HL-60 (cell line): ENCODE measurements around the gene SFMBT1.

Experiments
- GABPA ChIP-seq: IDR thresholded peaks from 2 replicates; pipeline ENCODE4 v1.6.1; 2012; ENCODE audit warnings: low read depth
- POLR2AphosphoS5 ChIP-seq: IDR thresholded peaks from 2 replicates; pipeline ENCODE4 v1.6.1; 2012; ENCODE audit warnings: low read depth
- REST ChIP-seq: IDR thresholded peaks from 2 replicates; pipeline ENCODE4 v1.6.1; 2012; ENCODE audit warnings: low read depth; ENCODE audit not compliant: insufficient replicate concordance
- SPI1 ChIP-seq: IDR thresholded peaks from 2 replicates; pipeline ENCODE4 v1.6.1; 2012; ENCODE audit warnings: low read depth, mild to moderate bottlenecking, borderline replicate concordance
- TF ChIP-seq, protein P1 (sequence below): IDR thresholded peaks from one replicate; pipeline ENCODE4 v1.5.1; 2011; ENCODE audit warnings: low read length, control low read depth, inconsistent platforms; ENCODE audit not compliant: insufficient read depth

DNA sequence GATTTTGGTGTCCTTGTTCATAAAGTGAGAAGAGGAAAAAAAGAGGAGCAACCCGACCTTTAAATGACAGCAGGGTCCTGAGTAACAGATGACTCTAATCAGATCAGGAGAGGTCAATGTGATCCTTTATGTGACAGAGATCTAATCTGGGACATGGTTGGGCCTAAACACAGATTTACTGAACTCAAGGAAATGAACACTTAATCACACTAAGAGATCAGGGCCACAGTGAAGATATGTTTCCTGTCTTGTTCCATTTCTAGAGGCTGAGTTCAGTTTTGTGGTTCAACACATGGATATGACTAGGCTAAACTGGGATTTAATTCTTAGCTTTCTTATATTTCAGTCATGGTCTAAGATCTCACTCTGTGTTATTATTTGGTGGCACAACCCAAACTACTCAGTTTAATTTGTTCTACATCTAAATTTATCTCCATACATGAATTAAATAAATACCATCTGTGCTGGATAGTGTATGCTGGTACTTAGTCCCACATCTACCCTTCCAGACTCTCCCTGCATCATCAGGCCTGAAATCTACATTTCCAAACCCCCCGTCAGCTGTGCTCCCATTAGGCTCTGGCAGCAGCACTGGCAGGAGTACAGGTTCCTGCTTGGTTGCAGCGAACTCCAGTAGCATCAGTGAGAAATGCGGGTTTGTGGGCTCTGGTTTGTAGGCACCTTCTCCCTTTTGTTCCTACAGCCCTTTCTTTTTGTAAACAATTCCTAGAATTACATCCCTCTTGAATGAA, 22.6 kb downstream of the SFMBT1 start:
- TF ChIP-seq, protein P1, sequence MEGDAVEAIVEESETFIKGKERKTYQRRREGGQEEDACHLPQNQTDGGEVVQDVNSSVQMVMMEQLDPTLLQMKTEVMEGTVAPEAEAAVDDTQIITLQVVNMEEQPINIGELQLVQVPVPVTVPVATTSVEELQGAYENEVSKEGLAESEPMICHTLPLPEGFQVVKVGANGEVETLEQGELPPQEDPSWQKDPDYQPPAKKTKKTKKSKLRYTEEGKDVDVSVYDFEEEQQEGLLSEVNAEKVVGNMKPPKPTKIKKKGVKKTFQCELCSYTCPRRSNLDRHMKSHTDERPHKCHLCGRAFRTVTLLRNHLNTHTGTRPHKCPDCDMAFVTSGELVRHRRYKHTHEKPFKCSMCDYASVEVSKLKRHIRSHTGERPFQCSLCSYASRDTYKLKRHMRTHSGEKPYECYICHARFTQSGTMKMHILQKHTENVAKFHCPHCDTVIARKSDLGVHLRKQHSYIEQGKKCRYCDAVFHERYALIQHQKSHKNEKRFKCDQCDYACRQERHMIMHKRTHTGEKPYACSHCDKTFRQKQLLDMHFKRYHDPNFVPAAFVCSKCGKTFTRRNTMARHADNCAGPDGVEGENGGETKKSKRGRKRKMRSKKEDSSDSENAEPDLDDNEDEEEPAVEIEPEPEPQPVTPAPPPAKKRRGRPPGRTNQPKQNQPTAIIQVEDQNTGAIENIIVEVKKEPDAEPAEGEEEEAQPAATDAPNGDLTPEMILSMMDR: no peak
- TF ChIP-seq POLR2AphosphoS5 (no peak), REST (no peak), SPI1 (no peak), GABPA (no peak)
